OCI-LY3 (cell line): ENCODE results near the gene AMIGO2.

Experiments used
- CTCF ChIP-seq: fragments of 200-600, 300-600 bp; sonication (generic); IDR thresholded peaks from 2 replicates; pipeline ENCODE4 v1.5.1; 2014; ENCODE audit warnings: antibody characterized with exemption, low read length, low read depth
- EZH2phosphoT487 ChIP-seq: fragments of 200-600 bp; shearing (Covaris generic); IDR thresholded peaks from 2 replicates; pipeline ENCODE4 v1.6.1; 2018; ENCODE audit warnings: antibody characterized with exemption, mixed run types, low read depth

- no peak for TF ChIP-seq CTCF
- no peak for TF ChIP-seq EZH2phosphoT487
These were observed 11.9 kb downstream of the AMIGO2 start for GRCh38 chr12:47067771-47068431.
